NB4 (cell line): Measurements from ENCODE around the gene IQGAP2.

Source experiments
- MAX ChIP-seq: IDR thresholded peaks from 2 replicates; pipeline ENCODE4 v1.6.1; 2011; ENCODE audit warnings: low read depth, low read length
- POLR2A ChIP-seq: IDR thresholded peaks from 2 replicates; pipeline ENCODE4 v1.6.1; 2011; ENCODE audit warnings: mild to moderate bottlenecking; ENCODE audit not compliant: insufficient read length; ENCODE audit errors: extremely low read depth
- TF ChIP-seq, protein P1 (sequence below): IDR thresholded peaks from one replicate; pipeline ENCODE4 v1.5.1; 2012; ENCODE audit warnings: low read depth, low read length

DNA sequence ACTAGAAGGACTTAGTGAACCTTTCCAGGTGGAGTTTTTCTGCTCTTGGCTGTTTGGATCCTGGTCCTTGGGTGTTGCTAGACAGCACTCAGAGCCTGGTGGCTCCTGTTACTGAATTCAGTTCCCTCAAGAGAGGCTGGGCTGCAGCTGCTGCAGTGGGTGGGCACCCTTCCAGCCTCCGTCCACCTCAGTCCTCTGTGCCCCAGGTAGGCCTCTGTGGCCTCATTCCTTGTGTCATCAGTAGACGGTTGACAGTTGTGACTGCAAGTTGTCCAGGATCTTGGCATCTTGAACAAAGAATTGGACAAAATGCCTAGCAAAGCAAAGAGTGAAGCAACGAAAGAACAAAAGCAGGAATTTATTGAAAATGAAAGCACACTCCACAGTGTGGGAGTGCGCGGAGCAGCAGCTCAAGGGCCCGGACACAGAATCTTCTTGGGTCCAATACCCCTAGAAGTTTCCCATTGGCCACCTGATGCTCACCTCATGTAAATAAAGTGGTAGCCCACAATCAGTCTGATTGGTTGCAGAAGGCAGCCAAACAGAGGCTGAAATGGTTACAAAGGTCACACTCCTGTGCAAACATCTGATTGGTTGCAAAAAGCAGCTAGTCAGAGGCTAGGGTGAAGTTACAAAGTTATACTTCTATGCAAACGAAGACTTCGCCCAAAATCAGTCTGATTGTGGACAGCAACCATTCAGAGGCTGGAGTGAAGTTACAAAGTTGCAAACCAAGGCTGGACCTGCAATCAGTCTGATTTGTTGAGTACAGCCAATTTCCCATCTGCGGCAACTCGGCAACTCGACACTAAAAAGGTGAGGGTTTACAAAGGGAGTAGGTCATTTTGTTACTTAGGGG, 352.9 kb downstream of the IQGAP2 start:
- TF ChIP-seq POLR2A = no peak
- TF ChIP-seq, protein P1, sequence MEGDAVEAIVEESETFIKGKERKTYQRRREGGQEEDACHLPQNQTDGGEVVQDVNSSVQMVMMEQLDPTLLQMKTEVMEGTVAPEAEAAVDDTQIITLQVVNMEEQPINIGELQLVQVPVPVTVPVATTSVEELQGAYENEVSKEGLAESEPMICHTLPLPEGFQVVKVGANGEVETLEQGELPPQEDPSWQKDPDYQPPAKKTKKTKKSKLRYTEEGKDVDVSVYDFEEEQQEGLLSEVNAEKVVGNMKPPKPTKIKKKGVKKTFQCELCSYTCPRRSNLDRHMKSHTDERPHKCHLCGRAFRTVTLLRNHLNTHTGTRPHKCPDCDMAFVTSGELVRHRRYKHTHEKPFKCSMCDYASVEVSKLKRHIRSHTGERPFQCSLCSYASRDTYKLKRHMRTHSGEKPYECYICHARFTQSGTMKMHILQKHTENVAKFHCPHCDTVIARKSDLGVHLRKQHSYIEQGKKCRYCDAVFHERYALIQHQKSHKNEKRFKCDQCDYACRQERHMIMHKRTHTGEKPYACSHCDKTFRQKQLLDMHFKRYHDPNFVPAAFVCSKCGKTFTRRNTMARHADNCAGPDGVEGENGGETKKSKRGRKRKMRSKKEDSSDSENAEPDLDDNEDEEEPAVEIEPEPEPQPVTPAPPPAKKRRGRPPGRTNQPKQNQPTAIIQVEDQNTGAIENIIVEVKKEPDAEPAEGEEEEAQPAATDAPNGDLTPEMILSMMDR = no peak
- no peak for TF ChIP-seq MAX
